GM18517 (cell line): ENCODE measurements around the gene RIN3.

Source experiments
- ATAC-seq: cut with Tn5 transposase; IDR thresholded peaks from one replicate; pipeline ENCODE4 v1.9.1; 2021; ENCODE audit warnings: mild to moderate bottlenecking, moderate library complexity; ENCODE audit not compliant: unreplicated experiment

The RIN3 gene

GRCh38 chr14:92706386-92706785 lies 192.8 kb downstream of the RIN3 start:
- ATAC-seq, result no peak

- ATAC-seq, result no peak
Measured at GRCh38 chr14:92709340-92710000, 195.9 kb downstream of the RIN3 start.

- no peak for ATAC-seq
Measured at GRCh38 chr14:92710001-92710341, 196.4 kb downstream of the RIN3 start.

GRCh38 chr14:92711976-92712653 lies 198.5 kb downstream of the RIN3 start:
- ATAC-seq, result no peak

GRCh38 chr14:92712654-92713051 lies 199.1 kb downstream of the RIN3 start:
- ATAC-seq, result no peak

GRCh38 chr14:92714739-92715307 lies 201.2 kb downstream of the RIN3 start:
- ATAC-seq, result peak; percentile 67

- ATAC-seq, result no peak
Measured at GRCh38 chr14:92716131-92716530, 202.6 kb downstream of the RIN3 start.

- ATAC-seq, result no peak
Measured at GRCh38 chr14:92717571-92718042, 204.0 kb downstream of the RIN3 start.

GRCh38 chr14:92718664-92719063 lies 205.1 kb downstream of the RIN3 start:
- ATAC-seq, result no peak

GRCh38 chr14:92719421-92719820 lies 205.8 kb downstream of the RIN3 start:
- no peak for ATAC-seq

GRCh38 chr14:92719890-92720323 lies 206.3 kb downstream of the RIN3 start:
- no peak for ATAC-seq

GRCh38 chr14:92724516-92725340 lies 211.1 kb downstream of the RIN3 start:
- ATAC-seq, result no peak

- no peak for ATAC-seq
Measured at GRCh38 chr14:92726135-92726932, 212.8 kb downstream of the RIN3 start.

GRCh38 chr14:92726933-92727262 lies 213.3 kb downstream of the RIN3 start:
- ATAC-seq, result no peak

GRCh38 chr14:92728759-92729364 lies 215.3 kb downstream of the RIN3 start:
- no peak for ATAC-seq

- ATAC-seq, result no peak
Measured at GRCh38 chr14:92729634-92730358, 216.2 kb downstream of the RIN3 start.

GRCh38 chr14:92731622-92732115 lies 218.1 kb downstream of the RIN3 start:
- ATAC-seq, result no peak

- ATAC-seq, result no peak
Measured at GRCh38 chr14:92733007-92733406, 219.4 kb downstream of the RIN3 start.

- no peak for ATAC-seq
Measured at GRCh38 chr14:92734618-92735017, 221.0 kb downstream of the RIN3 start.
